Skeletal muscle cell (primary cell): ENCODE results near the gene COG4.
"Not testable (repeated sequence)": the region's sequence is repeated elsewhere in the genome, so short reads cannot be mapped to it uniquely, and the experiment has no call there.

ENCODE experiments used
- DNase-seq: peaks from one replicate; pipeline ENCODE4 v3.0.0-alpha.2; 2010; ENCODE audit warnings: low read depth
- H3K4me3 ChIP-seq: 2 replicates; pipeline ENCODE4 v1.5.1; 2011; ENCODE audit warnings: low read depth, mild to moderate bottlenecking, control low read depth, low read length, moderate library complexity

Gene COG4

DNA sequence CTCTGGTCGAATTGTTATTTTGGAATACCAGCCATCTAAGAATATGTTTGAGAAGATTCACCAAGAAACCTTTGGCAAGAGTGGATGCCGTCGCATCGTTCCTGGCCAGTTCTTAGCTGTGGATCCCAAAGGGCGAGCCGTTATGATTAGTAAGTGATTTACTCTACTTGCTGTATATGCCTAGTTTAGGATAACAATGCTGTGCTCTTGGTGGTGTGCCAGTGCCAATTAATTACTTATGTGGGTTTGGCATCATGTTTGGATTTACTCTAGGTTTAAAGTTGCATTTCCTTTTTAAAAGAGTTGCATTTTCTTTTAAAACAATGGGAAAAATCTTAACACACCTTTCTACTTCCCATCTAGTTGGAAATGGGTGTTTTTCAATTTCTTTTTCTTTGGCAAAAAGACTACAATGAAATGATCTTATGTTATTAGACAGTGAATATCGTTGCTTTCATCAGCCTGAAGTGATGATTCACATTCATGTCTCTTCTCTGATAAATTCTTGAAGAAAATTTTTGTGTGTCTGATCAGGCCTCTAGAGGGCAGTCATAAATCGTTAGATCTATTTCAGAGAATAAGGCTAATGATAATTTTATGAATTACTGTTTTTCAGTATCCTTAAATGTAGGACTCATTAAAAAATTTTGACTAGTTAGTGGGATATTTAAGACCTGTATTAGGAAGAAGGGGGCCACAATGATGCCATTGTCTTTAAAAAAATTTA, 5.9 kb upstream of the COG4 start:
- DNase-seq: peak; percentile 18
- no peak overlapping the region for H3K4me3 ChIP-seq

- H3K4me3 ChIP-seq: no peak overlapping the region
- DNase-seq: no peak
Measured at GRCh38 chr16:70527315-70527996, 4.1 kb upstream of the COG4 start.

DNA sequence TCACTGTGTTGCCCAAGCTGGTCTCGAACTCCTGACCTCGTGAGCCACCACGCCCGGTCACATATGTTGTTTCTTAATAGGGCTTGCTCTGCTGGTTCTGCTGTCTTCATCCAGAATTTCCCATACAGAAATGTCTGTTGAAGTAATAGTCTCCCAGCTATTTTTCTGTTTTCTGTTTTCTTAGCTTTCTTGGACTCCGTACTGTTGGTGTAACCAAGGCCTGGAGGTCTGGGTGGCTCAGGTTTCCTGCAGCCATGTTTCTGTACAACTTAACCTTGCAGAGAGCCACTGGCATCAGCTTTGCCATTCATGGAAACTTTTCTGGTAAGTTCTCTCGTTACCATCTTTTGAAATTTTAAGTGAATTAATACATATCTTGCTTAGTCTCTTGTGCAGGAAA, 3.0 kb upstream of the COG4 start:
- no peak for DNase-seq
- peak overlapping the region; percentile 20 for H3K4me3 ChIP-seq

DNA sequence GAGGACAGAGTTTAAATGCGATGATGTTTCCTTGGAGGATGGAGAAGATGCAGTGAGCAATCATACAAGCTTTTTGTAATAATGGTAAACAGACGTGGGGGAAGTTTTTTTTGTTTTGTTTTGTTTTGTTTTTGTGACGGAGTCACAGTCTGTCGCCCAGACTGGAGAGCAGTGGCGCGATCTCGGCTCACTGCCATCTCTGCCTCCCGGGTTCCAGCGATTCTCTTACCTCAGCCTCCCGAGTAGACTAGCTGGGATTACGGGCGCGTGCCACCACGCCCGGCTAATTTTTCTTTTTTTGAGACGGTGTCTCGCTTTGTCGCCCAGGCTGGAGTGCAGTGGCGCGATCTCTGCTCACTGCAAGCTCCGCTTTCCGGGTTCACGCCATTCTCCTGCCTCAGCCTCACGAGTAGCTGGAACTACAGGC, 1.1 kb upstream of the COG4 start:
- H3K4me3 ChIP-seq: peak overlapping the region; percentile 97
- DNase-seq: not testable (repeated sequence)

GRCh38 chr16:70523743-70524398, 517 bp upstream of the COG4 start, which contains the start of gene SF3B3:
Gene SF3B3 (plus strand): TSS chr16:70523816. CDS start chr16:70526657, 2,841 bp downstream.
- no peak for DNase-seq
- H3K4me3 ChIP-seq: peak within 1 kb of the TSS; percentile 97

DNA sequence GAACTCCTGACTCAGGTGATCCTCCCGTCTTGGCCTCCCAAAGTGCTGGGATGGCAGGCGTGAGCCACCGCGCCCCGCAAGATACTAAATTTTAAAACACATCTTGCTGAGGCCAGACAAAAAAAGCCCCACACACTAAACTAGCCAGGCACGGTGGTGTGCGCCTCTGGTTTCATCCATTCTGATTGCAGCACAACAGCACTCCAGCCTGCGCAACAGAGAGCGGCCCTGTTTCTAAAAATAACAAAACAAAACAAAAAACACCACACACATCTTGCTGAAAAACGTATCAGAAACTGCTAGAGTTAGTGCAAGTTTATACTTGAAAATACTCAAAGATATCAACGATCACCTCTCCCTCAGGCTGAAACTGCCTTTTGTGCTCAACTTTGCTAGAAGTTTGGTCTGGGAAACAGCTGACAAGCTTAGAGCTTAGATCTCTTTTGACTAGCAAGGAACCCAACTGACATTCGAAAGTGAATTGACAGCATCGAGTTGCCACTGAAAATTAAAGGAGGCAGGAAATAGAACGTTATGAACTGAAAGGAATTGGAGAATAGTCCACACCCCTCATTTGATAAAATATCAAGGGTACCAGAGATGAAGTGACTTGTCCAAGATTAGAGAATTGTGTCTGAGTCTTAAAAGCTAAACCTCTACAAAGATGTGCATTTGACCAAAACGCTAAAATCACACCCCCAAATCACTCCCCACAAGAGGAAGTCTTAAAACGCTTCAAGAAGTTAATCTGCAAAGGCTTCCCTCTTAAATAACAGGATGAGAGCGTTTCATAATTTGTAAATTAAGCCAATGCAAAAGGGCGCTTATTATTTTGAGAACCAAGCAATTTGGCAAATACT, 908 bp downstream of the COG4 start:
- DNase-seq: no peak

DNA sequence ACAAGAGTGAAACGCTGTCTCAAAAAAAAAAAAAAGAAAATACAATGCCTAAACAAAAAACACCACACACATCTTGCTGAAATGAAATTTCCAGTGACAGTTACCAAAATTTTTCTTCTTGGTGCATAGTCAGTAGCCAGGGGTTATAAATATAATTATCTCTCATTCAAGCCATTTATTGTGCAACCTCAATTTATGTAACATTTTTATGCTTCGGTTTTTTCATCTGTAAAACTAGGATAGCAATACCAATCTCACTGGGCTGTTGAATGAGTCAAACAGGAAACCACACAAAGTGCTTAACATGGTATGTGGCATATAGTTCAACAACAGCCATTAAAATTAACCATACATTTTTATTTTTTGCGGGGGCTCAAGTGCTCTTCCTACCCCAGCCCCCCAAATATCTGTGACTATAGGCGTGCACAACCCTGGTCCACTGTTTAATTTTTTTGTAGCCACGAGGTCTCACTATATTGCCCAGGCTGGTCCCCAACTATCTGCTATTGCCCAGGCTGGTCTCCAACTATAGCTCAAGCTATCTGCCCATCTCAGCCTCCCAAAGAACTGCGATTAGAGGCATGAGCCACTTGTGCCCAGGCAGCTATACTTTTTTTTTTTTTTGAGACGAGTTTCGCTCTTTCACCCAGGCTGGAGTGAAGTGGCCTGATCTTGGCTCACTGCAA, 2.6 kb downstream of the COG4 start:
- no peak overlapping the region for H3K4me3 ChIP-seq
- DNase-seq: peak; percentile 23

More for the DNA sequence above, 908 bp downstream of the COG4 start:
- peak overlapping the region; percentile 97 for H3K4me3 ChIP-seq

DNA sequence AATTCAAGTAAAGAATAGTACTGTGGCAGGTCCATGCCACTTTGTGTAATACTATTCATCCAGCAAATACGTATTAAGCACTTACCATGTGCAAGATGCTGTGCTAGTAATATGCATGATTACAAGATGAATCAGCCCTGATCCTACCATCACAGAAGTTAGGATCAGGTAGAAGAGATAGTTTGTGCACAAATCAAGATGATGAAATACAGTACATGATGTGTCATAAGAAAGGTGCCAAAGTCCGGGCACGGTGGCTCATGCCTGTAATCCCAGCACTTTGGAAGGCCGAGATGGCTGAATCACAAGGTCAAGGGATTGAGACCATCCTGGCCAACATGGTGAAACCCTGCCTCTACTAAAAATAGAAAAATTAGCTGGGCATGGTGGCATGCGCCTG, 10.9 kb downstream of the COG4 start:
- no peak overlapping the region for H3K4me3 ChIP-seq
- DNase-seq: no peak

DNA sequence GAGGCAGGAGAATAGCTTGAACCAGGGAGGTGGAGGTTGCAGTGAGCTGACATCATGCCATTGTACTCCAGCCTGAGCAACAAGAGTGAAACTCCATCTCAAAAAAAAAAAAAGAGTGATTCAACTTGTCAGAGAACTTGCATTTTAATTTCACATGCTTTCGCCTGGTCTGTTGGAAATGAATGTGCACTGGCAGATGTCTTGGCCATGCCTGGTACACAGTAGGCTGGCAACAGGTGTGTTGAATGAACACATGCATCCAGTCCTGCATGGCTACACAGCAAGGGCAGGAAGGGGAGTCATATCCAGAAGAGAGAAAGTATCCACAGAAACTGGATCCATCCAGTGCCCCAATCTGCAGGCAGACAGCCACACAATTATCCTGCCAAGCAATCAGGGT, 11.5 kb downstream of the COG4 start:
- H3K4me3 ChIP-seq: no peak overlapping the region
- no peak for DNase-seq

DNA sequence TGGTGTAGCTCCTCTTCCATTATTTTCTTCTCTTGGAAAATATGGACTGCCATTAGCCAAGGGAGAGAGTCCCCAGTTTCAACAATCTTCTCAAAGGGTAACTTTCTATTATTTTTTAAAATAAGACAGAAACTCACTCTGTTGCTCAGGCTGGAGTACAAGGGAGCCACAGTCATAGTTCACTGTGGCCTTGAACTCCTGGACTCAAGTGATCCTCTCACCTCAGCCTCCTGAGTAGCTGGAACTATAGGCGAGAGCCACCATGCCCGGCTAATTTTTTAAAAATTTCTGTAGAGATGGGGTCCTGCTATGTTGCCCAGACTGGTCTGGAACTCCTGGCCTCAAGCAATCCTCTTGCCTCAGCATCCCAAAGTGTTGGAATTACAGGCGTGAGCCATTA, 13.1 kb downstream of the COG4 start:
- no peak overlapping the region for H3K4me3 ChIP-seq
- no peak for DNase-seq

DNA sequence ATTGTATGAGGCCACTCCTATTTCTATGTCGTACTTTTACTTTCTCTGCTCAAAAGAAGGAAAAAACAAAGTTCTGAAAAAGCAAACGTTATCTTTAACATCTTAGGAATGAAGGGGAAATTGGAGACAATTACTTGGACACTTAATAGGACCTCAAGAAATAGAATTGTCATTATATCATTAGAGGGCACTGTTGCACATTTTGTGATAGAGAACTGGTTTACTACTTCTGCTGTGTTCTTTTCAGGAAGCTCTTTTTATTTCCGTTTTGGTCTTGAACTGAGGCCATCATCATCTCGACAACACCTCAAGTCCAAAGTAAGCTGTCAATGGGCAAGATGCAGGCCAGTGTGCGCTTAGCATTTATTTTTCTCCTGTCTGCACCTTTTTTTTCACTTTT, 14.6 kb downstream of the COG4 start:
- DNase-seq: no peak
- H3K4me3 ChIP-seq: no peak overlapping the region

DNA sequence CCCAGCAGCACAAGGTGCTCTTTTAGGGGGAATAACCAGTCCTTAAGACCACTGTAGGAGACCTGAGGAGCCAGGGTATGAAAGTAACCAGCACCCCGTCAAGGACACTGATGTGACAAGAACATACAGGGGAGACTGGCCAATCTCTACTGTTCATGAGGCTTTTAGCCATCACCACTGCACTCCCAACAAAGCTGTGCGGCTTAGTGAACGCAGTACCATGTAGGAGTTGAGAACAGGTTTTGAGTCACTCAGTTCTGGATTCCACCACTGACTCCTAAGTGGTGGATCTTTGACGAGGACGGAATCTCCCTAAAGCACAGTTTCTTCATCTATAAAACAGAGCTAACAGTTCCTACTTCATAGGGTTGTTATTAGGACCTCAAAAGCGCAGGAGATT, 26.8 kb downstream of the COG4 start:
- H3K4me3 ChIP-seq: no peak overlapping the region
- DNase-seq: no peak

DNA sequence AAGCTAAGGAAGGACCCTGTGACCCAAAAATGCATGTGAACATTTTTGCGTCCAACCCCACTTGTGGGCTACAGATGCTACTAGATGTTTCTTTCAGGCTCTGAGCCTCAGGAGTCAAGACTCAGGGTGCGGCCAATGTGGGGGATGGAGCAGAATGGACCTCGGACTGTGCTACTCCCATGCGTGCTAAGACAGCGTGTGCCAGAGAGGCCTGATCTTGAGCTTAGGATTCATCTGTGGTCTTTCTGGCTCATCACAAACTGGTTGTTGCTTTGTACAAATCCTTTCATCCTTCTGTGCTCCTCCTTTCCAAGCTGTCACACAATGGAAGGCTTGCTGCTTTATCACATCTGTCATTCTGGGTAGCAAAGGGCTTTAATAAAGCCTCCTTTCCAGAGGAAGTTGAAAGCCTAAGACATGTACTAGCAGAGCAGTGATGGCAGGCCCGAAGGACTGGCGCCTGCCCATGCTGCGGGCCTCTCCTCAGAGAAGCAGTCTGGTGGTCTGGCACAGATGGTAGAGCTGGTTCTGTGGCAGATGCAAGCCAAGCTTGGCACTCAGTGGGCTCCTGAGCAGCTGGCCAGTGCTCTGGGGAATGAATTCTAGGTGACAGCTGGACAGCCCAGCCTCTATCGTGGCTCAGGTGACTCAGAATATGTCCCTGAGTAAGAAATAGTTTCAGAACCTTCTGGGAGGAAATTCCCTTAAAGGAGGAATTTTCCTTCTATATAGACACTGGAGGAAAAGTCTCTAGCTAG, 27.8 kb downstream of the COG4 start:
- no peak overlapping the region for H3K4me3 ChIP-seq
- DNase-seq: no peak

DNA sequence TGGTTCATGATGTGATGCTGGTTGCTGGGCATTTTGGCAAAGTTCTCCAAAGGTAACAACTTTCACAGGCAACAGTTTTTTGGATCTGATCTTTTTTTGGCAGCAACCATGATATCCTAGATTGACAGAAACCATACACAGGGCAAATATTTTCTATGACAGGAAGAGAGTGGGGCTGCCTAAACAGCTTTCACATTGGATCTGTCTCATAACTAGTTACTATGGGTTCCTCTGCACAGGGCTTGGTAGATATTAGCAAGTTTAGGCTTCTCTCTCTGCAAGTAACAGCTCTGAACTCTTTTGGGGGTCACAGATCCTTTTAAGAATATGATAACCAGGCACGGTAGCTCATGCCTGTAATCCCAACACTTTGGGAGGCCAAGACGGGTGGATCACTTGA, 28.6 kb downstream of the COG4 start:
- no peak for DNase-seq
- no peak overlapping the region for H3K4me3 ChIP-seq

- H3K4me3 ChIP-seq: no peak overlapping the region
- DNase-seq: no peak
Measured at GRCh38 chr16:70494202-70494770, 29.1 kb downstream of the COG4 start.

DNA sequence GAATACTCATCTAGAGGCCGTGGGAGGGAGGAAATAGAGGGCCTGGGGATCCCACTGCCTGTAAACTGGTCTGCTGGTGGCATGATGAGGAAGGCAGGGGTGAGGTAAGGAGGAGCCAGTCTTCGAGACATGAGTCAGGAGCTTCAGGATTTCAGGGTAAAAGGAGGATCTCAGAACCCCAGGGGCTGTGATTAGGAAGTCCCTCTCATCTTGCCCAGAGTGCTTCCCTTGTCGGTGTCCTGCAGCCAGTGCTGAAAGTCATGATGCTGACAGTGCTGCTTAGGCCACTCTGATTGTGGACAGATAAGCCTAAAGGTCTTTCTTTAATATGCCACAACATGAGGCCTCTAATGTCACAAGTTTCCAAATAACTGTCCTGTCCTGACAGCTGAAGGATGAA, 29.6 kb downstream of the COG4 start:
- no peak overlapping the region for H3K4me3 ChIP-seq
- no peak for DNase-seq

- H3K4me3 ChIP-seq: no peak overlapping the region
- no peak for DNase-seq
Measured at GRCh38 chr16:70490261-70490660, 33.1 kb downstream of the COG4 start.

DNA sequence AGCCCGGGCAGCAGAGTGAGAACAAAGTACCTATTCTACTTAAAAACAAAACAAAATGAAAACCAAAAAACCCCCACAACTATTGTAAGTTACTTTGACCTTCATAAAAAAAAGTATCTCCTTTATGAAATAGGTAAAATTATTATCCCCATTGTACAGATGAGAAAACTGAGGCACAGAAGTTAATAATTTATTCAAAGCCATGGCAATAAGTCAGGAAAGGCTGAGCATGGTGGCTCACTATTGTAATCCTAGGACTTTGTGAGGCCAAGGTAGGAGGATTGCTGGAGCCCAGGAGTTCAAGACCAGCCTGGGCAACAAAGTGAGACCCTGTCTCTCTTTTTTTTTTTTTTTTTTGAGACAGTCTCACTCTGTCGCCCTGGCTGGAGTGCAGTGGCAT, 38.5 kb downstream of the COG4 start:
- no peak overlapping the region for H3K4me3 ChIP-seq
- no peak for DNase-seq
